GM20431 (cell line): ENCODE data around the gene FAM229A.

Experiments used
- in situ Hi-C: fragments of 300-500 bp; cut with MseI, MboI; formaldehyde crosslinking; loops from one replicate; pipeline ENCODE4 v1.15.0; 2020; ENCODE audit warnings: low sequenced_read_pairs; ENCODE audit not compliant: unreplicated experiment

The FAM229A gene

DNA sequence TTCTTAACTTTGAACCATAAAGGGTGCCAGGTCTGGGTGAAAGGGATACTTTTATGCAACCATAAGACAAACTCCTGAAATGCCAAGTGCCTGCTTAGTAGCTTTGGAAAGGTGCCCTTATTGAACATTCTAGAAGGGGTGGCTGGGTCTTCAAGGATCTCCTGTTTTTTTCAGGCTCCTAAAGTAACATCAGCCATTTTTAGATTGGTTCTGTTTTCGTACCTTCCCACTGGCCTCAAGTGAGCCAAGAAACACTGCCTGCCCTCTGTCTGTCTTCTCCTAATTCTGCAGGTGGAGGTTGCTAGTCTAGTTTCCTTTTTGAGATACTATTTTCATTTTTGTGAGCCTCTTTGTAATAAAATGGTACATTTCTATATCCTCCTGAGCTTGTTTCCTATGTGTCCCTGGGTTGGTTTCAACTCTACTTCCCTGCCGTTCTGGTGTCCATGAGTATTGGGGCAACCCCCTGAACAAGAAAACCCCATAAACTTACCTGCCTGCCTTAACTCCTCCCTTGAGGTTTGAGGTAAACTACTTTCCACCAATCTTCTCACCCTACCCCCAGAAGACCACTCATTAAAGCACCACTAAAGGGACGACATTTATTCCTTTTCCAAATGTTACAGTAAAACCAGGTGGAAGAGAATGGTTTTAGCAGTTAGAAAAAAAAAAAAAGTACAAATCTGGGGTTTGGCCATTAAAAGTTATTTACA is 28.9 kb downstream of the FAM229A start:
- in situ Hi-C loops: no loop called here

DNA sequence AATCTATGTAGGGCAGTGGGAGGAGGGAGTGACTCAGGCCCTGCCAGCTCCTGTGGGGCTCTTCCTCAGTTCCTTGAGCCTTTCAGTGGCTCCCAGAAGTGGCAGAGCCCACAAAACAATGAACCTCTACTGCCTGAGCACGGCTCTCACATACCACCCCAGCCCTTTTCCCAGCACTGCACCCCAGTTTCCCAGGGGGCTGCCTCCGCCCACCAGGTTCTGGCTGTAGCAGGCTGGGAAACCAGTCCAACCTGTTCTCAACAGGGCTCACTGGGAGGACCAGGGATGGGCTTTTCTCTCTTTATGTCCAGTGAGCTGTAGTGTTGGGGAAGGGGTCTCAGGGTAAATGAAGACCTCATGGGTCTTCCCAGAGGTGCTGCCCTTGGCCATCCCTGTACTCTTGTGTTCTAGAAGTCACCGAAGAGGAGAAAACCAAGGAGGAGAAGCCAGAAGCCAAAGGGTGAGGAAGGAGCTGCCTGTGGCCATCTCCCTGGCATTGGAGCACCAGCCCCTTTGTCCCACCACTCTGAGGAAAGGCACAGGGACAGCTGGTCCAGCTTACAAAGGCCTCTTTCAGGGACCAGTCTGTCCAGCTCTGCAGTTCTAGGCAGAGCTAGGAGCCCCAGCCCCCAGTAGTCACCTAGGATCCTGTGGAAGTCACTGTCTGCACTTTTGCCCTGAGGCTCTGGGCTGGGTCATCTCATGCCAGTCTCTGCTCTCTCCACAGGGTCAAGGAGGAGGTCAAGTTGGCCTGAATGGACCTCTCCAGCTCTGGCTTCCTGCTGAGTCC is 29.8 kb downstream of the FAM229A start:
- in situ Hi-C loops: no loop called here

DNA sequence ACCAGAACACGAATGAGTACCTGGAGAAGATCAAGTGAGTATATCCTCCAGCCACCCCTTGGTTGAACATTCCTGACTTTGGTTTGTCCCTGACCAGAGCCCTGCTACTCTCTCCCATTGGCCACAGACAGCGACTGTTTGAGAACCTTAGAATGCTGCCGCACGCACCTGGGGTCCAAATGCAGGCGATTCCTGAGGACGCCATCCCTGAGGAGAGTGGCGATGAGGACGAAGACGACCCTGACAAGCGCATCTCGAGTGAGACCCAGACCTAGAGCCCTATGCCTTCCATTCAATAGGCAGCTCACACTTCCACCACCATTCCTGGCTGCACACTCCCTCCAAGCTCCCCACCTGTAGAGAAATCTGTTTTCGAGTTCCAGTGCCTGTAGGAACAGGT is 30.7 kb downstream of the FAM229A start:
- in situ Hi-C loops: no loop called here

- in situ Hi-C loops: no loop called here
These were observed 31.6 kb downstream of the FAM229A start for GRCh38 chr1:32330558-32331151.

GRCh38 chr1:32329931-32330466 is 32.3 kb downstream of the FAM229A start:
- in situ Hi-C loops: no loop called here

DNA sequence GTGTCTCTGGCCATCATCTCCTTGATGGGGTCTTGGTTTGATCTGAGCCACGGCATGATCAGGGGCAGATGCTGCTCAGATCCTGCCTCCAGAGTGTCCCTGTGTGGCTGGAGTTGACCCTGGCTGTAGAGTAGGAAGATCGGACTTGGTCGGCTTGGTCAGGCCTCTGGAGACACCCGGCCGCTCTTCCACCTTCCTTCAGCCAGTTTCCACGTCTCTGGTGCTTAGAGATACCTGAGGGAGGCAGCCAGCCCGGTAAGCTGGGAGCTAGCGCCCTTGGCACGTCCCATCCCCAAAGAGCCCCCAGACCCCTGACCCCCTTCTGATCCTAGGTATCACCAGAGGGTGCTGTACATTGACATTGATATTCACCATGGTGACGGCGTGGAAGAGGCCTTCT is 35.1 kb downstream of the FAM229A start:
- in situ Hi-C loops: no loop called here

GRCh38 chr1:32321712-32322291 is 40.5 kb downstream of the FAM229A start:
- in situ Hi-C loops: no loop called here

DNA sequence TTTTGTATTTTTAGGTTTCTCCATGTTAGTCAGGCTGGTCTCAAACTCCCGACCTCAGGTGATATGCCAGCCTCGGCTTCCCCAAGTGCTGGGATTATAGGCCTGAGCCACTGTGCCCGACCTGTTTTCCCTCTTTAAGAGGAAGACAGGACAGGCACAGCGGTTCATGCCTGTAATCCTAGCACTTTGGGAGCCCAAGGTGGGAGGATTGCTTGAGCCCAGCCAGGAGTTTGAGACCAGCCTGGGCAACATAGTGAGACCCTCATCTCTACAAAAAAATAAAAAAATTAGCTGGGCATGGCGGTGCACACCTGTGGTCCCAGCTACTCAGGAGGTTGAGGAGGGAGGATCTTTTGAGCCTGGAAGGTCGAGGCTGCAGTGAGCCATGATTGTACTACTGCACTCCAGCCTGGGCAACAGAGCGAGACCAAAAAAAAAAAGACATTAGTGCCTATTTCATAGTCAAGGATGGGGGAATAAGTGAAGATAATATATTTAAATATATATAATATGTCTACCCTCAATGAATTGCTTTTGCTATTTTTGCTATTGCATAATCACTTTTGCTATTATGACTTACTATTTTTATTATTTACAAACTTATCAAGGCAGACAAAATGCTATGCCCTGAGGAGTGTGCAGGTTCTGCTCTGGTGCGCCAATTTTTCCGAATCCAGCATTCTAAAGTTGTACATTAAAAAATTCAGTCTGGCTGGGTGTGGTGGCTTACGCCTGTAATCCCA is 44.0 kb downstream of the FAM229A start:
- in situ Hi-C loops: no loop called here

DNA sequence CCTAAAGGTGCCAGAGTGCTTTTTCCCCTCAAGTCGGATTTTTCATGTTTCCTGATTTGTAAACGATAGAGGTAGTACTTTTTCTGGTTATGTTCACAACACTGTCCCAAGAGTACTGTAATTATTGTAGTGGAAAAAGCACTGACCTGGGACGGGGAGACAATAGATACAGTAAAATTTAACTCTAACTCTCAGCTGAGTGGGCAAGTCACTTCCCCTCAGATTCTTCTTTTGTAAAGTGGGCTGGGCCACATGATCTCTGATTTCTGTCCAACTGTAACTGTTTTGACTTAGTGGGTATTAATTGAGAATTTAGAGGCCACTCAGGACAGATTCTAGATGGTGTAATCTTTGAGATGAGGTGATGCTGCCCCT is 45.4 kb downstream of the FAM229A start:
- in situ Hi-C loops: no loop called here

DNA sequence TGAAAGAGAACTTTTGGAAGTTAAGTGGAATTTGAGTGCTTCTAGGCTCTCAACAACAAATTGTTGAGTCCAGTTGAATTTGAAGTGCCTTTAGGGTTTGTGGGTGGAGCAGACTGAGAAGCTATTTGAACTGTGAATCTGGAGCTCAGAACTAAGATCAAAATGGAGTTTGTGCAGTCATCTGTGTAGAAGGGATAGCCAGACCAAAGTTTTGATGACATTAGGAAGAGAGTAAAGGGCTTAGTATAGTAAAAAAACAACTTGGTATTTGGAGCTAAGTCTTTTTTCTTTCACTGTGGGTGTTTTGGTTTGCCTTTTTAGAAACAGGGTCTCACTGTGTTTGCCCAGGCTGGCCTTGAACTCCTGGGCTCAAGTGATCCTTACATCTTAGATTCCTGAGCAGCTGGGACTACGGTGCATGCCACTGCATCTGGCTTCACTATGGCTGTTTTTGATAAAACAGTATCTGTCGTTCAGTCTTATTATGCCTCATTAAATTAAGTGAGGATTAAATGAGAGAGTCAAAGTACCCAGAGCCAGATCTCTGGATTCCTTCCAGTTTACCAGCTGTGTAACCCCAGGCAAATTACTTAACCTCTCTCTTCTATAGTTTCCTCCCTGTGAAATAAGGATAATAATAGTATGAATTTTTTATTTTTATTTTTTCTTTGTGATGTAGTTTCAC is 50.4 kb downstream of the FAM229A start:
- in situ Hi-C loops: no loop called here
